HG02642 (cell line): ENCODE data around the gene NELFB.

Experiments
- ATAC-seq: cut with Tn5 transposase; IDR thresholded peaks from one replicate; pipeline ENCODE4 v1.9.1; 2021; ENCODE audit warnings: mild to moderate bottlenecking; ENCODE audit not compliant: unreplicated experiment, poor library complexity

The NELFB gene

GRCh38 chr9:137266585-137267453 lies 11.7 kb downstream of the NELFB start:
- no peak for ATAC-seq

GRCh38 chr9:137267933-137268355 lies 12.8 kb downstream of the NELFB start:
- no peak for ATAC-seq

- no peak for ATAC-seq
Measured at GRCh38 chr9:137268538-137269201, 13.5 kb downstream of the NELFB start.

GRCh38 chr9:137269231-137269772 lies 14.2 kb downstream of the NELFB start:
- no peak for ATAC-seq

GRCh38 chr9:137270929-137271695 lies 16.0 kb downstream of the NELFB start:
- ATAC-seq, result no peak

GRCh38 chr9:137271696-137272076 lies 16.6 kb downstream of the NELFB start:
- ATAC-seq, result no peak

- no peak for ATAC-seq
Measured at GRCh38 chr9:137272241-137273094, 17.3 kb downstream of the NELFB start.

- ATAC-seq, result no peak
Measured at GRCh38 chr9:137273095-137273490, 18.0 kb downstream of the NELFB start.

GRCh38 chr9:137273611-137274320 lies 18.6 kb downstream of the NELFB start:
- no peak for ATAC-seq

GRCh38 chr9:137275203-137275587 lies 20.1 kb downstream of the NELFB start:
- ATAC-seq, result no peak

GRCh38 chr9:137275588-137276472 lies 20.7 kb downstream of the NELFB start:
- no peak for ATAC-seq

- peak; percentile 4 for ATAC-seq
Measured at GRCh38 chr9:137276473-137277328, 21.6 kb downstream of the NELFB start.

GRCh38 chr9:137277329-137278041 lies 22.4 kb downstream of the NELFB start, which contains the start of gene TOR4A:
TOR4A (plus strand) TSS chr9:137277726; CDS start chr9:137278690, 964 bp downstream.
- peak; percentile 60 for ATAC-seq

GRCh38 chr9:137278061-137278701 lies 23.1 kb downstream of the NELFB start:
- no peak for ATAC-seq

GRCh38 chr9:137278721-137279711 lies 23.9 kb downstream of the NELFB start:
- ATAC-seq, result no peak
